ENCODE data around the gene CRIP2.

CRIP2 gene

DNA sequence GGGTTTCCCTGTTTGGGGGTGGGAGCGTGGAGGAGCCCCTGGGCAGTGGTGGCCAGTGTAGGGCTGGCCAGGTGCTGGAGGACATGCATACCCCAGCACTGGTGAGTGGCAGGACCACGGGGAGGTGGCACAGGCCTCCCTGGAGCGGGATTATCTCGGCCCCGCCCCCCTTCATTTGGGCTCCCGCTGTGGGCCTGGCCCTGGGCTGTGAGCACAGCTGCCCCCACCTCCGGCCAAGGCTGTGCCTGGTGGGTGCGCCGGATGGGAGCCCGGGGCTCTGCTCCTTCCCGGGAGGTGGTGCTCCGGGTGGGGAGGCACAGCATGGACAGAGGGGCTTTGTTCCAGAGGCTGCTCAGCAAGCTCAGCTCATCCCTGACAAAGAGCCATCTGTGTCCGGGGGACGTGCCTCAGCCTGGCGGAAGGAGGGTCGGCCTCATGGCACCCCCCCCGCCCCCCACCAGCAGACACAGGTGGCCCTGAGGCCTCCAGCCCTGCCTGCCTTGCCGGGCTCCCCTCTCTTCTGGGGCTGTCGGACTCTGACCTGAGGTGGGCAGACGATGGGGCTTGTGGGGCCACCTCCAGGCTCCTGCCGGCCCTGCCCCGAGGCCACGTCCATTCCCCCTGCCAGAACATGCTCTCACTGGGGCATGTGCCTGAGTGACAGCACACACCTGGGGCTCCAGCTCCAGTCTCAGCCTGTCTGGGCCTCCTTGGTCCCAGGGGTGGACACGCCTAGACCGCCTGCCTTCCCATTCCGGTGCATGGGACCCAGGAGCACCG lies 24.8 kb downstream of the CRIP2 start:
- peak overlapping the region; percentile 48 for H2AFZ ChIP-seq (ENCODE audit: low read length)
- H3K23ac ChIP-seq (ENCODE audit: low read depth, low read length, poor library complexity), result peak overlapping the region; percentile 80
- no peak for DNase-seq (ENCODE audit: low spot score)
- H3K4me2 ChIP-seq (ENCODE audit: insufficient read depth, low read length, poor library complexity, severe bottlenecking), result no peak overlapping the region
- no peak overlapping the region for H4K91ac ChIP-seq (ENCODE audit: low read depth, low read length, poor library complexity)
- H2BK12ac ChIP-seq (ENCODE audit: low read length), result peak overlapping the region; percentile 84
- H3K27ac ChIP-seq (replicated peaks; ENCODE audit: low read length), result peak overlapping the region; percentile 71
- peak overlapping the region; percentile 84 for H3K4ac ChIP-seq (ENCODE audit: low read length)
- peaks cover 0 to 3% of the 10 kb centered on the region in 2 donors for H3K36me3 ChIP-seq (replicated peaks in 1 of 2; ENCODE audit: control insufficient read depth in 2 of 2, insufficient read depth in 2 of 2, low read length in 2 of 2)
- peak overlapping the region; percentile 80 for H3K18ac ChIP-seq (ENCODE audit: low read length)
- H3K79me1 ChIP-seq (ENCODE audit: low read depth, low read length), result peaks cover 3% of the 10 kb centered on the region
- peaks cover 0 to 4% of the 10 kb centered on the region in 2 donors for H3K9me3 ChIP-seq (replicated peaks in 1 of 2; ENCODE audit: control insufficient read depth in 2 of 2, insufficient read depth in 1 of 2, low read depth in 1 of 2, low read length in 2 of 2)
- no peaks in the 10 kb centered on the region for H3K27me3 ChIP-seq (ENCODE audit: control insufficient read depth in 3 of 3, insufficient read depth in 3 of 3, low read depth in 1 of 3, low read length in 3 of 3)
- no peak overlapping the region for H2BK15ac ChIP-seq (ENCODE audit: low read length)
- peak overlapping the region; percentile 96 for H4K8ac ChIP-seq (ENCODE audit: low read depth, low read length)
- H3K9ac ChIP-seq (ENCODE audit: low read depth, low read length, poor library complexity), result peak overlapping the region; percentile 86
- no CpG with 5 or more reads among the region's 27 CpGs for WGBS, 2 donors (ENCODE audit: extremely low coverage in 2 of 2, insufficient read length in 2 of 2, insufficient replicate concordance in 1 of 2)
- H2AK5ac ChIP-seq (ENCODE audit: low read depth, low read length), result peak overlapping the region; percentile 88
- H2BK5ac ChIP-seq (ENCODE audit: low read length), result peak overlapping the region; percentile 68
- H3K14ac ChIP-seq (ENCODE audit: low read length), result peak overlapping the region; percentile 71
- H3K4me1 ChIP-seq (ENCODE audit: control insufficient read depth in 2 of 2, insufficient read depth in 1 of 2, low read depth in 1 of 2, low read length in 2 of 2), result peaks cover 5 to 12% of the 10 kb centered on the region in 2 donors
- peak overlapping the region in 1 of 2 donors; percentile 46 for H3K4me3 ChIP-seq (ENCODE audit: low read length in 2 of 2)
- H2BK120ac ChIP-seq (ENCODE audit: low read depth, low read length), result peak overlapping the region; percentile 81

DNA sequence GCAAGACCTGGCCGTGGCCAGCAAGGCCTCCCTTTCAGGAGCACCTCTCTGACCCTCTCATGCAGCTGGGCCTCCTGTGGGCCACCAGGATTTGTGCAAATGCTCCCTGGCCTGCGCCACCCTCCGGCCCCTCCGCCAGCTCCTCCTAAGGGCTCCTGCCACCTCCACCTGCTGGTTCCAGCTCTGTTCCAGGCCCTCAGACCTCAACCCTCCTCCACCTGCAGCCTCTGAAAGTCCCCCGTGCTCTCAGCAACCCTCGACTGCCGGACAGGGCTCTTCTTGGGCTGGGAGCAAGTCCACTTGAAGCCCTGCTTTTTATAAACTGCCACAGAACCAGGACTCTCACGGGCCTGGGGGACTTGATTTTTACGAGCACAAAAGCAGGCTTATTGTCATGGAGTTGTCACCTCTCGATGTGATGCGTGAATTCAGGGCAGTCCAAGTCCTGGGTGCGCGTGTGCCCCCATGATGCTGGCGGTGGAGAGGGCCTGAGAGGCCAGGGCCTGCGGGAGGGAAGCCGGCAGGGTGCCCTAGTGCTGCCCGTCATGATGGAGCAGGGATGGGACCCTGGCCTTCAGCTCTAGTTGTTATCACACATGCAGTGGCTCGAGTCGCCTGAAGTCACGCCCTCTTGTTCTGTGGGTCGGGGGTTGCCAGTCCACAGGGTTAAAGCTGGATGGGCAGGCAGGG lies 25.6 kb downstream of the CRIP2 start:
- peak overlapping the region; percentile 80 for H3K18ac ChIP-seq (ENCODE audit: low read length)
- no peak overlapping the region for H2BK15ac ChIP-seq (ENCODE audit: low read length)
- peak overlapping the region; percentile 64 for H3K14ac ChIP-seq (ENCODE audit: low read length)
- peaks cover 0 to 3% of the 10 kb centered on the region in 2 donors for H3K36me3 ChIP-seq (replicated peaks in 1 of 2; ENCODE audit: control insufficient read depth in 2 of 2, insufficient read depth in 2 of 2, low read length in 2 of 2)
- H3K27me3 ChIP-seq (ENCODE audit: control insufficient read depth in 3 of 3, insufficient read depth in 3 of 3, low read depth in 1 of 3, low read length in 3 of 3), result peaks cover 0 to 3% (median 0%) of the 10 kb centered on the region in 3 experiments
- no peak overlapping the region for H4K91ac ChIP-seq (ENCODE audit: low read depth, low read length, poor library complexity)
- peaks cover 5 to 12% of the 10 kb centered on the region in 2 donors for H3K4me1 ChIP-seq (ENCODE audit: control insufficient read depth in 2 of 2, insufficient read depth in 1 of 2, low read depth in 1 of 2, low read length in 2 of 2)
- DNase-seq (ENCODE audit: low spot score), result no peak
- WGBS, 2 donors (ENCODE audit: extremely low coverage in 2 of 2, insufficient read length in 2 of 2, insufficient replicate concordance in 1 of 2), result no CpG with 5 or more reads among the region's 21 CpGs
- H3K79me1 ChIP-seq (ENCODE audit: low read depth, low read length), result peaks cover 3% of the 10 kb centered on the region
- no peak overlapping the region for H3K9ac ChIP-seq (ENCODE audit: low read depth, low read length, poor library complexity)
- peak overlapping the region; percentile 80 for H3K23ac ChIP-seq (ENCODE audit: low read depth, low read length, poor library complexity)
- peaks cover 0 to 4% of the 10 kb centered on the region in 2 donors for H3K9me3 ChIP-seq (replicated peaks in 1 of 2; ENCODE audit: control insufficient read depth in 2 of 2, insufficient read depth in 1 of 2, low read depth in 1 of 2, low read length in 2 of 2)
- no peak overlapping the region for H2AFZ ChIP-seq (ENCODE audit: low read length)
- peak overlapping the region; percentile 84 for H3K4ac ChIP-seq (ENCODE audit: low read length)
- H4K8ac ChIP-seq (ENCODE audit: low read depth, low read length), result no peak overlapping the region
- H2BK120ac ChIP-seq (ENCODE audit: low read depth, low read length), result peak overlapping the region; percentile 81
- H2AK5ac ChIP-seq (ENCODE audit: low read depth, low read length), result peak overlapping the region; percentile 88
- no peak overlapping the region for H3K4me2 ChIP-seq (ENCODE audit: insufficient read depth, low read length, poor library complexity, severe bottlenecking)
- peak overlapping the region in 1 of 2 donors; percentile 46 for H3K4me3 ChIP-seq (ENCODE audit: low read length in 2 of 2)
- peak overlapping the region; percentile 68 for H2BK5ac ChIP-seq (ENCODE audit: low read length)
- H3K27ac ChIP-seq (replicated peaks; ENCODE audit: low read length), result peak overlapping the region; percentile 71
- H2BK12ac ChIP-seq (ENCODE audit: low read length), result peak overlapping the region; percentile 84

DNA sequence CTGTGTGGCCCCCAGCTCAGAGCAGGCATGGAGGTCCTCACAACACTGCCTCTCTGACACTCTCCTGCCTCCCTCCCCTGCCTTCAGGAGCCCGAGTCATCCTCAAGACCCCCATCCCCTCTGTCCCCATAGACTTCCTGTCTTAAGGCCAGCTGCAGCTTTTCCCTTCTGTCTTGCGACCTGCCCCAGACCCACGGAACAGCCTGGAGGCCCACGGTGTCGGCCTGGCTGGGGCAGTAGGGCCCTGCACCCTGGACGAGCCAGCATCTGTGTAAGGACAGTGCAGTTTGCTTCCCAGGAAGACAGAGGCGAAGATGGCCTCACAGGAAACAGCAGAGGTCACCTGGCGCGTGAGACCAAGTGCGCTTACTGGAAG lies 26.1 kb downstream of the CRIP2 start:
- Histone ChIP-seq H3K4me3 (ENCODE audit: low read length in 2 of 2) (no peak overlapping the region), H3K23ac (ENCODE audit: low read depth, low read length, poor library complexity) (no peak overlapping the region), H2BK120ac (ENCODE audit: low read depth, low read length) (no peak overlapping the region), H3K27me3 (ENCODE audit: control insufficient read depth in 3 of 3, insufficient read depth in 3 of 3, low read depth in 1 of 3, low read length in 3 of 3) (peaks cover 0 to 6% (median 0%) of the 10 kb centered on the region in 3 experiments), H3K79me1 (ENCODE audit: low read depth, low read length) (peaks cover 3% of the 10 kb centered on the region), H3K4ac (ENCODE audit: low read length) (no peak overlapping the region), H2BK12ac (ENCODE audit: low read length) (no peak overlapping the region), H3K14ac (ENCODE audit: low read length) (no peak overlapping the region), H3K9me3 (replicated peaks in 1 of 2; ENCODE audit: control insufficient read depth in 2 of 2, insufficient read depth in 1 of 2, low read depth in 1 of 2, low read length in 2 of 2) (peaks cover 0 to 4% of the 10 kb centered on the region in 2 donors), H3K4me1 (ENCODE audit: control insufficient read depth in 2 of 2, insufficient read depth in 1 of 2, low read depth in 1 of 2, low read length in 2 of 2) (peaks cover 5 to 12% of the 10 kb centered on the region in 2 donors), H3K4me2 (ENCODE audit: insufficient read depth, low read length, poor library complexity, severe bottlenecking) (no peak overlapping the region), H3K27ac (replicated peaks; ENCODE audit: low read length) (peak overlapping the region; percentile 8), H3K36me3 (replicated peaks in 1 of 2; ENCODE audit: control insufficient read depth in 2 of 2, insufficient read depth in 2 of 2, low read length in 2 of 2) (peaks cover 0 to 3% of the 10 kb centered on the region in 2 donors), H4K91ac (ENCODE audit: low read depth, low read length, poor library complexity) (no peak overlapping the region), H2AK5ac (ENCODE audit: low read depth, low read length) (peak overlapping the region; percentile 6), H2AFZ (ENCODE audit: low read length) (no peak overlapping the region), H2BK5ac (ENCODE audit: low read length) (no peak overlapping the region), H3K9ac (ENCODE audit: low read depth, low read length, poor library complexity) (peak overlapping the region; percentile 50), H4K8ac (ENCODE audit: low read depth, low read length) (no peak overlapping the region), H2BK15ac (ENCODE audit: low read length) (no peak overlapping the region), H3K18ac (ENCODE audit: low read length) (no peak overlapping the region)
- WGBS, 2 donors (ENCODE audit: extremely low coverage in 2 of 2, insufficient read length in 2 of 2, insufficient replicate concordance in 1 of 2), result no CpG with 5 or more reads among the region's 10 CpGs
- no peak for DNase-seq (ENCODE audit: low spot score)
